ENCODE results near the gene ZPBP. TPM values are rescaled to one million over a fixed set of nuclear protein-coding genes. Genes with fewer than 3 reads are reported as not detected.

The ZPBP gene
- total and polyA plus RNA-seq, 10 donors = not detected

GRCh38 chr7:49995681-49996080 lies 97.4 kb downstream of the ZPBP start:
- no peaks in the 10 kb centered on the region for H3K4me1 ChIP-seq
- H3K36me3 ChIP-seq = no peaks in the 10 kb centered on the region
- WGBS, 5 donors = 73 to 88% (median 78%) methylated on average over 6 of the region's 6 CpGs
- intact Hi-C loops (cut with DNase I; ENCODE audit: low total_unique reads) = no loop called here
- H3K9me3 ChIP-seq = no peaks in the 10 kb centered on the region
- H3K4me3 ChIP-seq = no peak overlapping the region
- no peaks in the 10 kb centered on the region for H3K27me3 ChIP-seq (replicated peaks in 1 of 7)
- H3K27ac ChIP-seq = no peak overlapping the region
- DNase-seq = no peak
- TF ChIP-seq POLR2AphosphoS5 (IDR thresholded peaks at IDR 0.05) = no peak

GRCh38 chr7:49986191-49986590 lies 106.9 kb downstream of the ZPBP start:
- Histone ChIP-seq H3K9me3 (peaks cover 0 to 48% (median 30%) of the 10 kb centered on the region in 8 donors), H3K36me3 (no peaks in the 10 kb centered on the region), H3K27me3 (replicated peaks in 1 of 7) (no peaks in the 10 kb centered on the region), H3K4me1 (no peaks in the 10 kb centered on the region), H3K27ac (no peak overlapping the region), H3K4me3 (no peak overlapping the region)
- DNase-seq = no peak
- intact Hi-C loops (cut with DNase I; ENCODE audit: low total_unique reads) = no loop called here
- TF ChIP-seq CTCF (IDR thresholded peaks at IDR 0.05 in 8 of 11, conservative IDR thresholded peaks at IDR 0.05 in 3 of 11) (no peak), POLR2A (IDR thresholded peaks at IDR 0.05) (no peak), POLR2AphosphoS5 (IDR thresholded peaks at IDR 0.05) (no peak)
- 78 to 90% (median 85%) methylated on average over 5 of the region's 5 CpGs for WGBS, 5 donors

- Histone ChIP-seq H3K27me3 (replicated peaks in 1 of 7) (no peaks in the 10 kb centered on the region), H3K27ac (no peak overlapping the region), H3K9me3 (no peaks in the 10 kb centered on the region), H3K4me3 (no peak overlapping the region), H3K4me1 (no peaks in the 10 kb centered on the region), H3K36me3 (no peaks in the 10 kb centered on the region)
- WGBS, 5 donors = 78 to 85% (median 82%) methylated on average over 9 of the region's 9 CpGs
- intact Hi-C loops (cut with DNase I; ENCODE audit: low total_unique reads) = no loop called here
- DNase-seq = no peak
- TF ChIP-seq POLR2A (IDR thresholded peaks at IDR 0.05) (no peak), CTCF (IDR thresholded peaks at IDR 0.05 in 8 of 11, conservative IDR thresholded peaks at IDR 0.05 in 3 of 11) (no peak), POLR2AphosphoS5 (IDR thresholded peaks at IDR 0.05) (no peak)
Observed at GRCh38 chr7:49980465-49980864, 112.6 kb downstream of the ZPBP start.

- no peak for DNase-seq
- Histone ChIP-seq H3K4me3 (no peak overlapping the region), H3K36me3 (no peaks in the 10 kb centered on the region), H3K9me3 (no peaks in the 10 kb centered on the region), H3K4me1 (no peaks in the 10 kb centered on the region), H3K27me3 (replicated peaks in 1 of 7) (no peaks in the 10 kb centered on the region), H3K27ac (no peak overlapping the region)
- no peak for TF ChIP-seq POLR2AphosphoS5 (IDR thresholded peaks at IDR 0.05)
- TF ChIP-seq CTCF (IDR thresholded peaks at IDR 0.05 in 8 of 11, conservative IDR thresholded peaks at IDR 0.05 in 3 of 11) = no peak
- TF ChIP-seq POLR2A (IDR thresholded peaks at IDR 0.05) = no peak
- WGBS, 5 donors = 54 to 76% (median 65%) methylated on average over 1 of the region's 1 CpG
- intact Hi-C loops (cut with DNase I; ENCODE audit: low total_unique reads) = no loop called here
Observed at GRCh38 chr7:49976238-49976637, 116.8 kb downstream of the ZPBP start.

GRCh38 chr7:49974035-49974434 lies 119.0 kb downstream of the ZPBP start:
- Histone ChIP-seq H3K27me3 (replicated peaks in 1 of 7) (no peaks in the 10 kb centered on the region), H3K27ac (no peak overlapping the region), H3K36me3 (no peaks in the 10 kb centered on the region), H3K4me3 (no peak overlapping the region), H3K9me3 (no peaks in the 10 kb centered on the region), H3K4me1 (no peaks in the 10 kb centered on the region)
- WGBS, 5 donors = 79 to 93% (median 83%) methylated on average over 1 of the region's 1 CpG
- TF ChIP-seq POLR2AphosphoS5 (IDR thresholded peaks at IDR 0.05) (no peak), POLR2A (IDR thresholded peaks at IDR 0.05) (no peak), CTCF (IDR thresholded peaks at IDR 0.05 in 8 of 11, conservative IDR thresholded peaks at IDR 0.05 in 3 of 11) (no peak)
- DNase-seq = no peak
- intact Hi-C loops (cut with DNase I; ENCODE audit: low total_unique reads) = no loop called here
